Measurements from ENCODE around the gene OXER1. TPM values are rescaled to one million over a fixed set of nuclear protein-coding genes. Genes with fewer than 3 reads are reported as not detected.
A peak's percentile ranks its signal among the peaks of the same experiment; 100 is the strongest.

The OXER1 gene
- total and polyA plus RNA-seq, 2 of the 13 experiments (the other 11 are each of a cell fraction or from before 2014, with no cell fraction given), result 8.0 to 9.0 TPM

- in situ Hi-C loops (cut with HindIII; ENCODE audit: extremely low pct_ligation_motif_present, low pct_unique_long_range_greater_than_20kb), result no loop called here
- intact Hi-C loops (cut with micrococcal nuclease; ENCODE audit: unreplicated experiment), result no loop called here
Measured at GRCh38 chr2:42777883-42778805, 14.2 kb upstream of the OXER1 start.

More at GRCh38 chr2:42777883-42778805, 14.2 kb upstream of the OXER1 start:
- H3K9ac ChIP-seq (ENCODE audit: insufficient read depth, low read depth, low read length), result no peak overlapping the region
- 99% methylated on average over 3 of the region's 3 CpGs for WGBS (ENCODE audit: low lambda C conversion rate)
- H3K4me2 ChIP-seq (ENCODE audit: low read depth, low read length), result no peak overlapping the region
- H3K27ac ChIP-seq (ENCODE audit: extremely low read length, insufficient read depth, low read length), result no peak overlapping the region
- DNase-seq (ENCODE audit: low spot score) (no peak), FAIRE-seq (no peak), ATAC-seq (no peak)
- BruUV-seq (replicated peaks), result no TSS peak
- no peaks in the 10 kb centered on the region for H3K27me3 ChIP-seq (ENCODE audit: control insufficient read depth in 1 of 2, insufficient read depth in 2 of 2, low read length in 2 of 2)
- peaks cover 18% of the 10 kb centered on the region for H3K9me3 ChIP-seq (ENCODE audit: low read length)
- no peaks in the 10 kb centered on the region for H4K20me1 ChIP-seq (ENCODE audit: insufficient read depth, low read length)
- no peak overlapping the region for H3K4me3 ChIP-seq (replicated peaks in 1 of 3; ENCODE audit: insufficient read depth in 1 of 3, low read depth in 2 of 3, low read length in 3 of 3)
- H3K4me1 ChIP-seq (ENCODE audit: insufficient read depth, low read length), result peaks cover 6% of the 10 kb centered on the region; the same call in 1 of the 2 replicates
- POLR2A ChIA-PET, result interaction anchor here (1.2 to 2.3 kb wide), 2 partner anchors 9 to 10 kb away, joined by 4 to 10 read pairs; no protein-coding TSS in a partner anchor
- CTCF ChIA-PET (ENCODE audit: low intra/inter-chr PET ratio, low total read pairs), result no interaction called here
- peaks cover 3 to 22% of the 10 kb centered on the region in 2 experiments for H3K36me3 ChIP-seq (replicated peaks in 1 of 2; ENCODE audit: control insufficient read depth in 1 of 2, insufficient read depth in 2 of 2, low read length in 2 of 2)
- TF ChIP-seq POGK (CRISPR knock-in tag; conservative IDR thresholded peaks at IDR 0.05) (no peak), ZNF724P (CRISPR knock-in tag; IDR thresholded peaks at IDR 0.05; ENCODE audit: borderline replicate concordance) (peak; percentile 65; the same call in 1 of the 2 replicates), ZNF770 (CRISPR knock-in tag; IDR thresholded peaks at IDR 0.05) (no peak), ZNF282 (IDR thresholded peaks at IDR 0.05; ENCODE audit: partially characterized antibody) (no peak), ZFP36 (IDR thresholded peaks at IDR 0.05; ENCODE audit: borderline replicate concordance, low read depth, low read length, partially characterized antibody) (peak; percentile 63), SMAD3 (CRISPR knock-in tag; IDR thresholded peaks at IDR 0.05) (no peak), DBP (CRISPR knock-in tag; IDR thresholded peaks at IDR 0.05; ENCODE audit: not compliant biosample characterization) (no peak), ZNF484 (CRISPR knock-in tag; IDR thresholded peaks at IDR 0.05; ENCODE audit: borderline replicate concordance, low read depth) (no peak), AFF4 (CRISPR knock-in tag; IDR thresholded peaks at IDR 0.05) (no peak), MIER3 (CRISPR knock-in tag; IDR thresholded peaks at IDR 0.05; ENCODE audit: borderline replicate concordance) (no peak), DNMT1 (CRISPR knock-in tag; IDR thresholded peaks at IDR 0.05) (no peak), ZNF446 (CRISPR knock-in tag; IDR thresholded peaks at IDR 0.05) (no peak), RAD51 (IDR thresholded peaks at IDR 0.05; ENCODE audit: borderline replicate concordance) (no peak), NCOA2 (CRISPR knock-in tag; IDR thresholded peaks at IDR 0.05) (no peak)
- no peak overlapping the region for H2AFZ ChIP-seq (ENCODE audit: low read length)
- no peaks in the 10 kb centered on the region for H3K79me2 ChIP-seq (ENCODE audit: insufficient read depth, low read length)
